Parathyroid adenoma (tissue), 2 donors: ENCODE results near the gene SFTPA1.
A peak's percentile ranks its signal among the peaks of the same experiment; 100 is the strongest.
"Not testable (repeated sequence)": the region's sequence is repeated elsewhere in the genome, so short reads cannot be mapped to it uniquely, and the experiment has no call there.

Experiments
- H2AFZ ChIP-seq: fragments of 300-600 bp; sonication (generic); one replicate; pipeline ENCODE4 v1.7.0; 2017; ENCODE audit warnings: antibody characterized with exemption, mild to moderate bottlenecking
- H3K27ac ChIP-seq: fragments of 300-600 bp; sonication (generic); one replicate; pipeline ENCODE4 v1.7.0; 2017
- H3K27me3 ChIP-seq: fragments of 300-600 bp; sonication (generic); one replicate; pipeline ENCODE4 v1.7.0; 2017; ENCODE audit warnings: low read length; ENCODE audit not compliant: control insufficient read depth, insufficient read depth
- H3K36me3 ChIP-seq: fragments of 300-600 bp; sonication (generic); one replicate; pipeline ENCODE4 v1.7.0; 2017; ENCODE audit warnings: low read length; ENCODE audit not compliant: control insufficient read depth, insufficient read depth
- H3K4me1 ChIP-seq: fragments of 300-600 bp; sonication (generic); one replicate; pipeline ENCODE4 v1.7.0; 2017; ENCODE audit warnings: control low read depth
- H3K4me2 ChIP-seq: fragments of 300-600 bp; sonication (generic); one replicate; pipeline ENCODE4 v1.7.0; 2017; ENCODE audit warnings: low read length
- H3K4me3 ChIP-seq: fragments of 300-600 bp; sonication (generic); one replicate; pipeline ENCODE4 v1.7.0; 2017; ENCODE audit warnings: low read depth, low read length
- H3K79me2 ChIP-seq: fragments of 300-600 bp; sonication (generic); one replicate; pipeline ENCODE4 v1.7.0; 2017; ENCODE audit warnings: control low read depth
- H3K9ac ChIP-seq: fragments of 300-600 bp; sonication (generic); one replicate; pipeline ENCODE4 v1.7.0; 2017; ENCODE audit warnings: mild to moderate bottlenecking
- H3K9me3 ChIP-seq: fragments of 300-600 bp; sonication (generic); one replicate; pipeline ENCODE4 v1.7.0; 2017; ENCODE audit warnings: low read length; ENCODE audit not compliant: control insufficient read depth
- TF ChIP-seq, protein P1 (sequence below): fragments of 300-600 bp; sonication (generic); IDR thresholded peaks from one replicate; pipeline ENCODE4 v1.7.0; 2017; ENCODE audit warnings: antibody characterized with exemption, mild to moderate bottlenecking
- donor health status: primary hyperparathyroidism.

Gene SFTPA1

DNA sequence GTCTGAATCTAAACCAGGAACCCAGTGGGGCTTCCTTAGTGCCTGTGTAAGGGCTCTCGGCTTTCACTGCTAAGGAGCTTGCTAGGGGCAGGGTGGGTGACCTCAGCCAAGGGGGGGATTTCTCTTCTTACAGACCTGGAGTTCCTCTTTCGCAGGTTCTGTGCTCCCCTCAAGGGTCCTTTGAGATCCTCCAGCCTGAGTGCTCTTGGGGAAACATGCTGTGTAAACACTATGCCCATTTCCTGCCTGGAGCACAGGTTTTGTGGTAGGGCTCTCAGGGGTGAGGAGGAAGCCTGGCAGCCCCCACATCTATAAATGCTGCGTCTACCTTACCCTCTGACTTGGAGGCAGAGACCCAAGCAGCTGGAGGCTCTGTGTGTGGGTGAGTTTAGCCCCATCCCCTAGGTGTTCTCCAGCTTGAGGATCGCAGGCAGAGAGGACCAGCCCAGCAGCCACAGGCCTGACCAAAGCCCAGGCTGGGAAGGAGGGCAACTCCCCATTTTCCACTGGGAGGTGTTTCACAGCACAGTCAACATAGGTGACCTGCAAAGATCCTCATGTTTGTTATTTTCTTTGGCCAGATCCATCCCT is at the start of gene SFTPA1:
SFTPA1 (plus strand) TSS at position 339 of the 591 bp plus-strand sequence. CDS start 887 bp downstream, outside the sequence.
- Histone ChIP-seq H3K9ac (no peak within 1 kb of the TSS), H3K9me3 (no peaks in the 10 kb centered on the region), H3K4me2 (no peak within 1 kb of the TSS), H3K79me2 (no peaks in the 10 kb centered on the region), H3K27me3 (no peaks in the 10 kb centered on the region), H2AFZ (no peak within 1 kb of the TSS), H3K27ac (no peak within 1 kb of the TSS), H3K36me3 (no peaks in the 10 kb centered on the region), H3K4me1 (no peaks in the 10 kb centered on the region), H3K4me3 (no peak within 1 kb of the TSS)
- TF ChIP-seq, protein P1, sequence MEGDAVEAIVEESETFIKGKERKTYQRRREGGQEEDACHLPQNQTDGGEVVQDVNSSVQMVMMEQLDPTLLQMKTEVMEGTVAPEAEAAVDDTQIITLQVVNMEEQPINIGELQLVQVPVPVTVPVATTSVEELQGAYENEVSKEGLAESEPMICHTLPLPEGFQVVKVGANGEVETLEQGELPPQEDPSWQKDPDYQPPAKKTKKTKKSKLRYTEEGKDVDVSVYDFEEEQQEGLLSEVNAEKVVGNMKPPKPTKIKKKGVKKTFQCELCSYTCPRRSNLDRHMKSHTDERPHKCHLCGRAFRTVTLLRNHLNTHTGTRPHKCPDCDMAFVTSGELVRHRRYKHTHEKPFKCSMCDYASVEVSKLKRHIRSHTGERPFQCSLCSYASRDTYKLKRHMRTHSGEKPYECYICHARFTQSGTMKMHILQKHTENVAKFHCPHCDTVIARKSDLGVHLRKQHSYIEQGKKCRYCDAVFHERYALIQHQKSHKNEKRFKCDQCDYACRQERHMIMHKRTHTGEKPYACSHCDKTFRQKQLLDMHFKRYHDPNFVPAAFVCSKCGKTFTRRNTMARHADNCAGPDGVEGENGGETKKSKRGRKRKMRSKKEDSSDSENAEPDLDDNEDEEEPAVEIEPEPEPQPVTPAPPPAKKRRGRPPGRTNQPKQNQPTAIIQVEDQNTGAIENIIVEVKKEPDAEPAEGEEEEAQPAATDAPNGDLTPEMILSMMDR = no peak

DNA sequence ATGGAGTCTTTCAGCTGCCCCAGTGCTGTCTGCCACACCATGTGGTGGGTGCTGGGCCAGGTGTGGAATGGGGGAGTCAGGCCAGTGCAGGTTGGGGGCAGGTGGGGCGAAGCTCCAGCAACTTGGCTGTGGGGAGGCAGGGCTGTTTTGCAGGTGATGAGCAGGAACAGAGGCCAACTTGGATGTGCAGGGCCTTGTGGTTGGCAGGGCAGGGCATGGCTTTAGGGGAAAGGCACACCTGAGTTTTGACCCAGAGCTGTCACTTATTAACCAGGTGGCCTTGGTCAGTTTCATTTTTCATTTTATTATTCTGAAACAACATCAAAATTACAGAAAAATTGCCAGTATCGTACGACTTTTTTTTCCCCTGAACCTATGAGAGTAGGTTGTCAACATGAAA is 49.5 kb upstream of the SFTPA1 start:
- H3K9ac ChIP-seq = no peak overlapping the region
- TF ChIP-seq, protein P1 = no peak

DNA sequence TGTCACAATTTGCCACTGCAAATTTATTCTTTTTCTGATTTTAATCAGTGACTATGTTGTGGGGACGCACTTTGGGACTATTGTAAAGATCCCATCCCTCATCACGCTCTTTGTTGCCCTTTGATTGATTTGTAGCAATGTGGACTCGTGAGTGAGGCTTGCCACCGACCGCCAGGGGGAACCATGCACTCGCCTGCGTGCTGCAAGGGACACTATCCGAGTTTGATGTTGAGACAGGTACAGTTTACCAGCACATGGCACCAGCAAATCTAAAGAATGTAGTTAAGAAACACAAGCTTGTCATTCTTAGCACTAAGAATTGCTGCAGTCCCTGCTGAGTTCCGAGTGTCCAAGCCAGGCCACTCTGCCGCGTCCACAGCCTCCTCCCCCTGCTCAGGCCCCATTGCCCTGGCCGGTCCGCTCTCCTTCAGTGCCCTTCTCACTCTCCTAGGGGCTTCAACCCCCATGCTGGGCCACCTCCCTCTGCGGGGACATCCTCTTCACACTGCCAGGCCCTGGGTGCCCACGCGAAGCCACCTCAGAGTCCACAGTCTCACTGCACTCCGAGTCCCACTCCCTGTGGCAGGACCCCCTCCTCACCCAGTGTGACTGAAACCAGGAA is 48.5 kb upstream of the SFTPA1 start:
- Histone ChIP-seq H3K4me3 (no peak overlapping the region), H3K4me2 (peak overlapping the region; percentile 3), H3K9me3 (no peaks in the 10 kb centered on the region), H3K79me2 (no peaks in the 10 kb centered on the region), H3K9ac (no peak overlapping the region), H3K27me3 (no peaks in the 10 kb centered on the region), H3K27ac (no peak overlapping the region), H3K4me1 (peaks cover 2% of the 10 kb centered on the region), H3K36me3 (no peaks in the 10 kb centered on the region), H2AFZ (peak overlapping the region; percentile 74)
- TF ChIP-seq, protein P1 = peak; percentile 83

More for the DNA sequence above, 49.5 kb upstream of the SFTPA1 start:
- Histone ChIP-seq H3K36me3 (no peaks in the 10 kb centered on the region), H2AFZ (no peak overlapping the region), H3K27me3 (no peaks in the 10 kb centered on the region), H3K9me3 (no peaks in the 10 kb centered on the region), H3K4me3 (no peak overlapping the region), H3K79me2 (no peaks in the 10 kb centered on the region), H3K4me1 (peaks cover 2% of the 10 kb centered on the region), H3K27ac (no peak overlapping the region), H3K4me2 (no peak overlapping the region)

DNA sequence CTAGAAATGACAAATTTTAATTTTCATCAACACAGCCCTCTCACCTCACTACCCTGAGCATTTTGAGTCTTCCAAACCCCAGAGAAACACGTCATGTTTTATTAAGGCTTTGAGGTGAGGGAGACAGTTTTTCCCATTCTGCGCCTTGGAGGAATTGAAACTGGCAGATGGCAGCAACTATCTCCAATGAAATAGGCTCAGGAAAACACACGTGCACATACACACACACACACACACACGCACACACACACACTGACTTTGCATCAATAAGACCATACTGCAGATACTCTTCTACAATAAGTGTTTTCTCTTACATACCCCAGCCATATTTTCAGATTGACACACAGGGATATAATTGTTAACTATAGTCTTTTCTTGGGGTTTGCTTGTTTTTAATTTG is 47.3 kb upstream of the SFTPA1 start:
- H3K4me3 ChIP-seq = no peak overlapping the region
- no peak overlapping the region for H3K27ac ChIP-seq
- no peaks in the 10 kb centered on the region for H3K79me2 ChIP-seq
- TF ChIP-seq, protein P1 = no peak
- no peaks in the 10 kb centered on the region for H3K9me3 ChIP-seq
- no peak overlapping the region for H3K9ac ChIP-seq
- no peaks in the 10 kb centered on the region for H3K36me3 ChIP-seq
- peaks cover 2% of the 10 kb centered on the region for H3K4me1 ChIP-seq
- H2AFZ ChIP-seq = no peak overlapping the region
- H3K27me3 ChIP-seq = no peaks in the 10 kb centered on the region
- no peak overlapping the region for H3K4me2 ChIP-seq

DNA sequence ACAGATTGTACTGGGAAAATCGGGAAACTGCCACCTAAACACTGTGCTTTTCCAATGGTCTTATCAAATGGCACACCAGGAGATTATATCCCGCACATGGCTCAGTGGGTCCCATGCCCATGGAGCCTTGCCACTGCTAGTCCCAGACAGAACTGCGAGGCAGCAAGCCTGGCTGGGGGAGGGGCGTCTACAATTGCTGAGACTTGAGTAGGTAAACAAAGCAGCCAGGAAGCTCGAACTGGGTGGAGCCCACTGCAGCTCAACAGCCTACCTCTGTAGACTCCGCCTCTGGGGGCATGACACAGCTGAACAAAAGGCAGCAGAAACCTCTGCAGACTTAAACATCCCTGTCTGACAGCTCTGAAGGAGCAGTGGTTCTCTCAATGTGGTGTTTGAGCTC is 40.1 kb upstream of the SFTPA1 start:
- H3K79me2 ChIP-seq, H3K27ac ChIP-seq, H3K27me3 ChIP-seq, H3K4me1 ChIP-seq, H3K9ac ChIP-seq, H3K9me3 ChIP-seq, H2AFZ ChIP-seq, H3K4me2 ChIP-seq, H3K4me3 ChIP-seq, H3K36me3 ChIP-seq: not testable (repeated sequence)
